GM18907 (cell line): ENCODE measurements around the gene MYADML2.
A peak's percentile ranks its signal among the peaks of the same experiment; 100 is the strongest.
"Not testable (repeated sequence)": the region's sequence is repeated elsewhere in the genome, so short reads cannot be mapped to it uniquely, and the experiment has no call there.

ENCODE experiments used
- ATAC-seq: cut with Tn5 transposase; IDR thresholded peaks from one replicate; pipeline ENCODE4 v1.9.1; 2021; ENCODE audit warnings: mild to moderate bottlenecking, moderate library complexity; ENCODE audit not compliant: unreplicated experiment

Gene MYADML2

GRCh38 chr17:81959362-81960129, 12.5 kb upstream of the MYADML2 start:
- ATAC-seq = peak; percentile 48

- ATAC-seq = no peak
These were observed 11.8 kb upstream of the MYADML2 start for GRCh38 chr17:81958633-81959342.

- no peak for ATAC-seq
These were observed 10.8 kb upstream of the MYADML2 start for GRCh38 chr17:81957691-81958432.

- ATAC-seq = no peak
These were observed 9.9 kb upstream of the MYADML2 start for GRCh38 chr17:81956607-81957589.

- ATAC-seq = no peak
These were observed 8.9 kb upstream of the MYADML2 start for GRCh38 chr17:81955756-81956544.

GRCh38 chr17:81955058-81955681, 8.1 kb upstream of the MYADML2 start:
- no peak for ATAC-seq

GRCh38 chr17:81954131-81955057, 7.4 kb upstream of the MYADML2 start:
- ATAC-seq = no peak

GRCh38 chr17:81953443-81953842, 6.4 kb upstream of the MYADML2 start:
- not testable (repeated sequence) for ATAC-seq

GRCh38 chr17:81952792-81953228, 5.8 kb upstream of the MYADML2 start:
- ATAC-seq = no peak

GRCh38 chr17:81951785-81952684, 5.0 kb upstream of the MYADML2 start:
- no peak for ATAC-seq

- ATAC-seq = no peak
These were observed 3.5 kb upstream of the MYADML2 start for GRCh38 chr17:81950501-81950900.

GRCh38 chr17:81948635-81949378, 1.8 kb upstream of the MYADML2 start:
- ATAC-seq = no peak

- ATAC-seq = no peak
These were observed 2.2 kb downstream of the MYADML2 start for GRCh38 chr17:81944858-81945257.

GRCh38 chr17:81942167-81942553, 4.9 kb downstream of the MYADML2 start:
- no peak for ATAC-seq

- no peak for ATAC-seq
These were observed 5.4 kb downstream of the MYADML2 start for GRCh38 chr17:81941484-81942166.
